HepG2 (cell line): ENCODE measurements around the gene CCDC88B.

Experiments
- CTCF ChIP-seq: sonication (generic); formaldehyde crosslinking; IDR thresholded peaks from 2 replicates; pipeline ENCODE4 v1.5.0; 2020; ENCODE audit warnings: mild to moderate bottlenecking, missing genetic modification reagents, moderate library complexity
- PBX3 ChIP-seq: sonication (generic); formaldehyde crosslinking; IDR thresholded peaks from 2 replicates; pipeline ENCODE4 v1.8.1; 2023; ENCODE audit warnings: missing genetic modification reagents, inconsistent platforms, borderline replicate concordance
- RFX5 ChIP-seq: IDR thresholded peaks from 2 replicates; pipeline ENCODE4 v1.6.1; 2011; ENCODE audit warnings: low read depth, low read length, improper control_type of control experiment
- ZNF770 ChIP-seq: sonication (generic); formaldehyde crosslinking; IDR thresholded peaks from 2 replicates; pipeline ENCODE4 v1.5.0; 2020; ENCODE audit warnings: mild to moderate bottlenecking, missing genetic modification reagents
- ZNF781 ChIP-seq: sonication (generic); formaldehyde crosslinking; IDR thresholded peaks from 2 replicates; pipeline ENCODE4 v1.5.1; 2020; ENCODE audit warnings: borderline replicate concordance, mild to moderate bottlenecking, missing genetic modification reagents; ENCODE audit errors: not compliant biosample characterization

GRCh38 chr11:64364435-64364834, 24.4 kb downstream of the CCDC88B start:
- no peak for TF ChIP-seq PBX3 (CRISPR knock-in tag)
- no peak for TF ChIP-seq CTCF (CRISPR knock-in tag)
- TF ChIP-seq ZNF781 = no peak
- TF ChIP-seq RFX5 = no peak
- no peak for TF ChIP-seq ZNF770 (CRISPR knock-in tag)
